Activated T-cell treated with anti-CD3 and anti-CD28 coated beads, Interleukin-2, amount 50 U/mL, for 72 hours (primary cell): ENCODE measurements around the gene GJC1. TPM values are rescaled to one million over a fixed set of nuclear protein-coding genes. Genes with fewer than 3 reads are reported as not detected.
"Not testable (repeated sequence)": the region's sequence is repeated elsewhere in the genome, so short reads cannot be mapped to it uniquely, and the experiment has no call there.

Experiments
- ATAC-seq, 2 donors: fragments of 150-1000 bp; cut with Tn5 transposase; replicated peaks in 1 of 2; 2 replicates each; pipeline ENCODE4 v1.10.0; 2021; ENCODE audit warnings: moderate library complexity in 2 of 2, mild to moderate bottlenecking in 1 of 2
- DNase-seq, 2 donors: peaks; one replicate each; pipeline ENCODE4 v3.0.0; 2021 to 2022; ENCODE audit warnings: mixed read lengths in 1 of 2
- H3K27ac Mint-ChIP-seq: one replicate; pipeline ENCODE4 v1.8.0; 2022; ENCODE audit warnings: mild to moderate bottlenecking, moderate library complexity, mixed read lengths
- H3K27me3 Mint-ChIP-seq: one replicate; pipeline ENCODE4 v1.8.0; 2022; ENCODE audit warnings: low read depth, mixed read lengths
- H3K36me3 Mint-ChIP-seq, 2 donors: one replicate each; pipeline ENCODE4 v1.8.0; 2022; ENCODE audit warnings: mixed read lengths in 2 of 2, mild to moderate bottlenecking in 1 of 2; ENCODE audit not compliant: insufficient read depth in 2 of 2
- H3K4me1 Mint-ChIP-seq: one replicate; pipeline ENCODE4 v1.8.0; 2022; ENCODE audit warnings: low read depth, mixed read lengths
- H3K4me3 Mint-ChIP-seq, 2 donors: one replicate each; pipeline ENCODE4 v1.8.0; 2022; ENCODE audit warnings: mild to moderate bottlenecking in 2 of 2, mixed read lengths in 2 of 2, moderate library complexity in 2 of 2
- H3K9me3 Mint-ChIP-seq, 2 donors: one replicate each; pipeline ENCODE4 v1.8.0; 2022; ENCODE audit warnings: mixed read lengths in 2 of 2
- total RNA-seq, 2 donors: library from RNA; stranded (reverse); gene quantifications; one replicate each; pipeline ENCODE4 v1.2.3, GENCODE V29; 2022

Gene GJC1
- total RNA-seq, 2 donors from 2014 or later = 2.3 to 4.7 TPM

- no peak overlapping the region for H3K4me3 Mint-ChIP-seq
- ATAC-seq (no peak), DNase-seq (no peak)
- no peaks in the 10 kb centered on the region for H3K4me1 Mint-ChIP-seq
- H3K36me3 Mint-ChIP-seq = no peaks in the 10 kb centered on the region
- H3K27me3 Mint-ChIP-seq = peaks cover 20% of the 10 kb centered on the region
- no peak overlapping the region for H3K27ac Mint-ChIP-seq
- H3K9me3 Mint-ChIP-seq = no peaks in the 10 kb centered on the region
These were observed 64.1 kb downstream of the GJC1 start for GRCh38 chr17:44765965-44766364.

- ATAC-seq (no peak), DNase-seq (no peak)
- Mint-ChIP-seq H3K27me3 (peaks cover 29% of the 10 kb centered on the region), H3K9me3 (no peaks in the 10 kb centered on the region), H3K4me1 (no peaks in the 10 kb centered on the region), H3K27ac (no peak overlapping the region), H3K4me3 (no peak overlapping the region), H3K36me3 (no peaks in the 10 kb centered on the region)
These were observed 66.9 kb downstream of the GJC1 start for GRCh38 chr17:44763170-44763569.

- DNase-seq (no peak), ATAC-seq (no peak)
- peaks cover 32% of the 10 kb centered on the region for H3K27me3 Mint-ChIP-seq
- H3K36me3 Mint-ChIP-seq = no peaks in the 10 kb centered on the region
- H3K4me1 Mint-ChIP-seq = no peaks in the 10 kb centered on the region
- H3K27ac Mint-ChIP-seq = no peak overlapping the region
- no peak overlapping the region for H3K4me3 Mint-ChIP-seq
- H3K9me3 Mint-ChIP-seq = no peaks in the 10 kb centered on the region
These were observed 67.9 kb downstream of the GJC1 start for GRCh38 chr17:44761932-44762810.

GRCh38 chr17:44760474-44761308, 69.4 kb downstream of the GJC1 start:
- Mint-ChIP-seq H3K9me3 (no peaks in the 10 kb centered on the region), H3K4me1 (no peaks in the 10 kb centered on the region), H3K27me3 (peaks cover 29% of the 10 kb centered on the region), H3K36me3 (no peaks in the 10 kb centered on the region), H3K27ac (no peak overlapping the region), H3K4me3 (peak overlapping the region in 1 of 2 donors; percentile 20)
- no peak for ATAC-seq
- no peak for DNase-seq

- Mint-ChIP-seq H3K4me1 (no peaks in the 10 kb centered on the region), H3K27me3 (peaks cover 29% of the 10 kb centered on the region), H3K36me3 (no peaks in the 10 kb centered on the region), H3K9me3 (no peaks in the 10 kb centered on the region), H3K4me3 (peak overlapping the region in 1 of 2 donors; percentile 20), H3K27ac (no peak overlapping the region)
- no peak for DNase-seq
- no peak for ATAC-seq
These were observed 70.2 kb downstream of the GJC1 start for GRCh38 chr17:44759916-44760243.

- Mint-ChIP-seq H3K27me3 (peaks cover 29% of the 10 kb centered on the region), H3K36me3 (no peaks in the 10 kb centered on the region), H3K9me3 (no peaks in the 10 kb centered on the region), H3K4me3 (peak overlapping the region in 1 of 2 donors; percentile 60), H3K27ac (no peak overlapping the region), H3K4me1 (no peaks in the 10 kb centered on the region)
- no peak for DNase-seq
- ATAC-seq = peak; percentile 34
These were observed 70.8 kb downstream of the GJC1 start for GRCh38 chr17:44759086-44759915.

- peak in 1 of 2 donors; percentile 11 for DNase-seq
These were observed 71.5 kb downstream of the GJC1 start, which contains the start of gene ADAM11 for GRCh38 chr17:44758414-44759085. Gene ADAM11 (plus strand): TSS chr17:44758988. CDS start chr17:44759200, 212 bp downstream.

GRCh38 chr17:44757918-44758413, 72.1 kb downstream of the GJC1 start:
- peaks cover 0 to 1% of the 10 kb centered on the region in 2 donors for H3K36me3 Mint-ChIP-seq
- no peak overlapping the region for H3K27ac Mint-ChIP-seq
- ATAC-seq = no peak
- H3K27me3 Mint-ChIP-seq = peaks cover 29% of the 10 kb centered on the region
- no peaks in the 10 kb centered on the region for H3K9me3 Mint-ChIP-seq
- H3K4me1 Mint-ChIP-seq = no peaks in the 10 kb centered on the region
- DNase-seq = no peak
- peak overlapping the region; percentile 60 to 65 for H3K4me3 Mint-ChIP-seq

More at GRCh38 chr17:44758414-44759085, 71.5 kb downstream of the GJC1 start, which contains the start of gene ADAM11:
- no peaks in the 10 kb centered on the region for H3K4me1 Mint-ChIP-seq
- H3K9me3 Mint-ChIP-seq = no peaks in the 10 kb centered on the region
- ATAC-seq = peak; percentile 41 to 50
- H3K27ac Mint-ChIP-seq = no peak within 1 kb of the TSS
- peaks cover 0 to 1% of the 10 kb centered on the region in 2 donors for H3K36me3 Mint-ChIP-seq
- H3K4me3 Mint-ChIP-seq = peak within 1 kb of the TSS; percentile 60 to 65
- H3K27me3 Mint-ChIP-seq = peaks cover 29% of the 10 kb centered on the region

- H3K36me3 Mint-ChIP-seq = peaks cover 0 to 1% of the 10 kb centered on the region in 2 donors
- no peak overlapping the region for H3K27ac Mint-ChIP-seq
- H3K4me3 Mint-ChIP-seq = no peak overlapping the region
- ATAC-seq (peak in 1 of 2 donors; percentile 3), DNase-seq (no peak)
- H3K4me1 Mint-ChIP-seq = no peaks in the 10 kb centered on the region
- H3K27me3 Mint-ChIP-seq = peaks cover 29% of the 10 kb centered on the region
- no peaks in the 10 kb centered on the region for H3K9me3 Mint-ChIP-seq
These were observed 72.8 kb downstream of the GJC1 start for GRCh38 chr17:44757045-44757917.

- not testable (repeated sequence) for H3K27ac Mint-ChIP-seq, ATAC-seq, DNase-seq, H3K4me1 Mint-ChIP-seq, H3K36me3 Mint-ChIP-seq, H3K9me3 Mint-ChIP-seq, H3K4me3 Mint-ChIP-seq
- H3K27me3 Mint-ChIP-seq = peaks cover 15% of the 10 kb centered on the region
These were observed 74.9 kb downstream of the GJC1 start for GRCh38 chr17:44755180-44755579.

GRCh38 chr17:44754276-44754675, 75.8 kb downstream of the GJC1 start:
- DNase-seq (no peak), ATAC-seq (no peak)
- no peak overlapping the region for H3K27ac Mint-ChIP-seq
- H3K4me3 Mint-ChIP-seq = no peak overlapping the region
- H3K27me3 Mint-ChIP-seq = peaks cover 14% of the 10 kb centered on the region
- peaks cover 0 to 3% of the 10 kb centered on the region in 2 donors for H3K36me3 Mint-ChIP-seq
- H3K4me1 Mint-ChIP-seq = no peaks in the 10 kb centered on the region
- no peaks in the 10 kb centered on the region for H3K9me3 Mint-ChIP-seq
